GM19463 (cell line): Measurements from ENCODE around the gene ENDOV.

Source experiments
- ATAC-seq: cut with Tn5 transposase; IDR thresholded peaks from one replicate; pipeline ENCODE4 v1.9.1; 2021; ENCODE audit warnings: mild to moderate bottlenecking, moderate library complexity; ENCODE audit not compliant: unreplicated experiment

Gene ENDOV

GRCh38 chr17:80430446-80431245 is 15.7 kb downstream of the ENDOV start:
- no peak for ATAC-seq

- ATAC-seq, result no peak
Observed at GRCh38 chr17:80431246-80432195, 16.6 kb downstream of the ENDOV start.

- no peak for ATAC-seq
Observed at GRCh38 chr17:80432350-80432955, 17.5 kb downstream of the ENDOV start.

GRCh38 chr17:80432961-80433550 is 18.1 kb downstream of the ENDOV start:
- ATAC-seq, result no peak

DNA sequence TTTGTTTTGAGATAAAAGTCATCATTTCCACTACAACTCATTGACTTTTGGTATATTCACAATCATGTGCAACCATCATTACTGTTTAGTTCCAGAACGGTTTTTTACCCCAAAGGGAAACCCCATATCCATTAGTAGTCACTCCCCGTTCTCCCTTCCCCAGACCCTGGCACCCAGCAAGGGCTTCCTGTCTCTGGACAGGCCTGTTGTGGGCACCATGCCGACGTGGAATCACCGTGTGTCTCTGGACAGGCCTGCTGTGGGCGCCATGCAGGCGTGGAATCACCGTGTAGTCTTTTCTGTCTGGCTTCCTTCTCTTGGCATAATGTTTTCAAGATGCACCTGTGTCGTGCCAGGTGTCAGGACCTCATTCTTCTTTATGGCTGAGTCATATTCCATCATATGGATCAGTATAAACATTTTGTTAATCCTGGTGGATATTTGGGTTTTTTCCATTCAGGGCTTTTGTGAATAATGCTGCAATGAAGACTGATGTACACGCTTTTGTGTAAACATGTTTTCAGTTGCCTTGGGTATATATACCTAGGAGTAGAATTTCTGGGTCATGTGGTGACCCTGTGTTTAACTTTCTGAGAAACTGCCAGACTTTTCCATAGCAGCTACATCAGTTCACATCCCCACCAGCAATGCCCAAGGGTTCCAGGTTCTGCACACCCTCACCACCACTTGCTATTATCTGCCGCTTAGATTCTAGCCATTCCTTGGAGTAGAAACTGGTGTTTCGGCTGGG is 19.1 kb downstream of the ENDOV start:
- no peak for ATAC-seq

DNA sequence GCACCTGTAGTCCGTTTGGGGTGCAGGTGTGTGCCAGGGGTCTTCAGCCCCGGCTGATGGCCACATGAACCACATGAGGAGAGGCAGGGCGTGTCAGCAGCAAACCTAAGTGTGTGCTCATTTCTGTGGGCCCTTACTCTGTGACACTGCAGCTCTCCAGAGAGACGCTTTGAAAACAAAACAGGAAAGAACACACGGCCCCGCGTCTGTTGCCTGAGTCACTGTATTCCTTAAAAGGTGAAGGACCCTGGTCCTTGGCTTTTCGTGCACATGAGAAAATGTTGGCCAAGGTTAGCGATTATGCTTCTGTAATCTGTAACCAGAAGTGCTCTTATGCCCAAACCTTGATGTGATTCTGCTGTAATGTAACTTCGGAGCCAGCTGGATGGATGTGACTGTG is 22.6 kb downstream of the ENDOV start:
- no peak for ATAC-seq

- no peak for ATAC-seq
Observed at GRCh38 chr17:80438806-80439205, 23.8 kb downstream of the ENDOV start.

GRCh38 chr17:80439499-80439898 is 24.5 kb downstream of the ENDOV start:
- ATAC-seq, result no peak

- ATAC-seq, result no peak
Observed at GRCh38 chr17:80441133-80441578, 26.2 kb downstream of the ENDOV start.

DNA sequence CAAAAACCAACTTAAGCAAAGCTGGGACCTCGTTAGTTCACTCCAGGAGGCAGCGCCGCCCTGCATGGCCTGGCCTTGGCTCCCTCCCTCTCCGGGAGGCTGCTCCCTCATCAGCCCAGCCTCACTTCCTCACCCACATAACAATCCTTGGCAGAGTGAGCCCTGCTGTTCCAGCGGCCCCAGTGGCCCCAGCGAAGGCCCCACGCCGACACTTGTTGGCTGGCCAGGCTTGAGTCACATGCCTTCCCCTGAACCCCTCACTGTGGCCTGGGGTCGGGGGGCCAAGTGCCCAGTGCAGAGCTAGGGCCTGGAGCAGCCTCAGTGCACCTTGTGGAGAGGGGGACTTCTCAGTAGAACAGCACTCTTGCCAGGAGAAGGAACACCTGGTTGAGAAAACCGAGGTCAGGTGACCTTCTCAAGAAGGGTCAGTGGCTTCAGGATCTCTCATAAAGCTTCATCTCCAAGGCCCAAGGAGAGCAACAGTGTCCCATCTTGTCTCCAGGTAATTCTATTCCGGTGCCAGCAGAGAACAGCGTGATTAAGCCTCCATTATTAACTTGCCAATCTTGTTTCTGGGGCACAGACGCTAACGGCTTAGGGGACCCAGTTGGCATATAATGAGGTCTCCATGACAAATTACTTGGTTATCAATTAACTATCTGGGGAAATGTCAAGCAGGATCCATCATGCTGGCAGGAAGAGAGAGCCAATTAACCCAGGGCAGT is 26.8 kb downstream of the ENDOV start:
- no peak for ATAC-seq

GRCh38 chr17:80442323-80442659 is 27.3 kb downstream of the ENDOV start:
- ATAC-seq, result no peak

DNA sequence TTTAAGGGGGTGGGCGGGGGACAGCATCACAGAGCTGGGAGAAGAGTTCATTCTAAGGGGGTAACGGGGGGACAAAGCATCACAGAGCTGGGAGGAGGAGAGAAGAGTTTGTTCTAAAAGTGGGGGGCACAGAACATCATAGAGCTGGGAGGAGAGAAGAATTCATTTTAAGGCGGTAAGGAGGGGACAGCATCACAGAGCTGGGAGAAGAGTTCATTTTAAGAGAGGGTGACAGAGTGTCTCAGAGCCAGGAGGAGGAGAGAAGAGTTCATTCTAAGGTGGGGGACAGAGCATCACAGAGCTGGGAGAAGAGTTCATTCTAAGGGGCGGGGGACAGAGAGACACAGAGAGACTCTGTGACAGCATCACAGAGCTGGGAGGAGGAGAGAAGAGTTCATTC is 27.8 kb downstream of the ENDOV start:
- no peak for ATAC-seq

GRCh38 chr17:80443498-80443897 is 28.5 kb downstream of the ENDOV start:
- no peak for ATAC-seq

DNA sequence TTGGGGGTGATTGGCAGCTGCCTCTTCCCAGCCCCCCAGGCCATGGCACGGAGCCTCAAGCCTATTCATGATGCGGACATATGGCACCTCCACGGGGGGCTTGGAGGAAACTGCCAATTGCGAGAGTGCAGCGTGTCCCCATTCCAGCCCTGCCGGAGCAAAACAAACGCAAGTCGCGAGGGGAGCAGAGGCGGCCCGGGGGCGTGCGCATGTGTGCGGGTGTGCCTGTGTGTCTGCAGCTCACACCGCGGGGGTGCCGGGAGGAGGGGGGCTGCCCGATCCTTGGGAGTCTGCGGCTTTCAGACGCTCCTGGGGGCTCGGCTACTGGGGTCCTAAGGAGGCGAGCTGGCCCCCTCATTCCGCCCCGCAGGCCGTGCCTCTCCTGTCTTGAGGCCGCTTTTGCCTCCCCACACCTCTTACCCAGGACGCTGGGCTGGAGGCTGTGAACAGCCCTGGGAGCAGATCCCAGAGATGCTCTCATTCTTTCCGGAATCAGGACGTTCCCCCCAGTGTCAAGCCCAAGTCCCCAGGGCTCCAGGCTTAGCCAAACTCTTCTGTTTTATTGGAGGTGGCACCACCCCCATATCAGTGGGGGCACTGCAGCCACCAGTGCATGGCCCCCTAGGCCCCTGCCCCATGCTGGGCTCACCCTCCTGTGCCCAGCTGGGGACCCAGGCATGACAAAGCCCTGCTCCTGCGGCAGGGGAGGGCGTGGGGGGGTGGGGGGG is 29.1 kb downstream of the ENDOV start:
- no peak for ATAC-seq

DNA sequence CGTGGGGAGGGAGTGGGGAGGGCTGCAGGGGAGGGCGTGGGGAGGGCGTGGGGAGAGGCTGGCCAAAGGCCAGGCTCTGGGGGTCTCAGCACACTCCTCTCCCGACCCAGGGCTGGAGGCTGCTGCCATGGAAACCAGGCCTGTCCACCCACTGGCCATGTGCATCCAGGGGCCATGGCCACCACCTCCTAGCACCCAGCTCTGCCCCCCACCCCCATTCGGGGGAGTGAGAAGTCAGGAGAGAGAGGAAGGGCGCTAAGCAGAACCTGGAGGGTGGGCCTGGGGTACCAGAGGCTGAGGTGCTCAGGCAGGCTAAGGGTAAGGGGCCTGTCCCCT is 29.6 kb downstream of the ENDOV start:
- ATAC-seq, result no peak

DNA sequence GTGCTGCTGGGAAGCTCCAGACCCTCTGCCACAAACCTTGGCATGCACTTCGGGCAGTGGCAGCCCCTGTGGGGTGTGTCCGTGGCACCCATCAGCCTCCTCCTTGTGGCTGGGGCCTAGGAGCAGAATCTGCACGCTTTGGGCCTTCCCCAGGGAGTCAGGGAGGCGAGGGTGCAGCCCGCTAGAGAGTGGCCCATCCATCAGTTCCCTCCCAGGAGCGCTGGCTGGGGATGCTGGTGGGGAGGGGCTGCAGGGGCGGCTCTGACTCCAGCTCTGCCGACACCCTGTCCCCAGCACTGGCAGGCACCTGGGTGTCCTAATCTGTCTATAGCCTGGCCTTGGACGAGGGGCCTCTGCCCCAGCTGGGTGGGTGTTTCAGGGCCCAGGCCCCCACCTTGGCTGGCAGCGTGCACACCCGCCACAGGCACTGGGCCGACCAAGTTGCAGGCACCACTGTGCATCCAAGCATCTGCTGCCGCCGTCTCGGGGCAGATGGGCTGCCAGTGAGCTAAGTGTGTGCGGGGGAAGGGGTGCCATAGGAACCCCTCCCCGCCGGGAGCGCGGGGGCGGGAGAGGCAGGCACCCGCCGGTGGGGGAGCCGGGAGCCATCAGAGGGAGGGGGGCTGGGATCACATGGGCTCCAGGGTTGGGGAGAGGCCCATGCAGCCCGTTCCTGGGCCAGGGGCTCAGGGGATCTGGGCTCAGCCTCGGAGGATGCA is 30.2 kb downstream of the ENDOV start:
- no peak for ATAC-seq

- no peak for ATAC-seq
Observed at GRCh38 chr17:80445726-80446110, 30.8 kb downstream of the ENDOV start.

- ATAC-seq, result no peak
Observed at GRCh38 chr17:80446645-80447405, 31.9 kb downstream of the ENDOV start.
